ENCODE results near the gene NCSTN. TPM values are rescaled to one million over a fixed set of nuclear protein-coding genes. Genes with fewer than 3 reads are reported as not detected.

NCSTN gene
- 43.5 to 48.5 TPM (median 46.6 TPM) in 5 replicates for total RNA-seq (2022; extraction: Qiagen RNA extraction; ENCODE audit: low read depth)

DNA sequence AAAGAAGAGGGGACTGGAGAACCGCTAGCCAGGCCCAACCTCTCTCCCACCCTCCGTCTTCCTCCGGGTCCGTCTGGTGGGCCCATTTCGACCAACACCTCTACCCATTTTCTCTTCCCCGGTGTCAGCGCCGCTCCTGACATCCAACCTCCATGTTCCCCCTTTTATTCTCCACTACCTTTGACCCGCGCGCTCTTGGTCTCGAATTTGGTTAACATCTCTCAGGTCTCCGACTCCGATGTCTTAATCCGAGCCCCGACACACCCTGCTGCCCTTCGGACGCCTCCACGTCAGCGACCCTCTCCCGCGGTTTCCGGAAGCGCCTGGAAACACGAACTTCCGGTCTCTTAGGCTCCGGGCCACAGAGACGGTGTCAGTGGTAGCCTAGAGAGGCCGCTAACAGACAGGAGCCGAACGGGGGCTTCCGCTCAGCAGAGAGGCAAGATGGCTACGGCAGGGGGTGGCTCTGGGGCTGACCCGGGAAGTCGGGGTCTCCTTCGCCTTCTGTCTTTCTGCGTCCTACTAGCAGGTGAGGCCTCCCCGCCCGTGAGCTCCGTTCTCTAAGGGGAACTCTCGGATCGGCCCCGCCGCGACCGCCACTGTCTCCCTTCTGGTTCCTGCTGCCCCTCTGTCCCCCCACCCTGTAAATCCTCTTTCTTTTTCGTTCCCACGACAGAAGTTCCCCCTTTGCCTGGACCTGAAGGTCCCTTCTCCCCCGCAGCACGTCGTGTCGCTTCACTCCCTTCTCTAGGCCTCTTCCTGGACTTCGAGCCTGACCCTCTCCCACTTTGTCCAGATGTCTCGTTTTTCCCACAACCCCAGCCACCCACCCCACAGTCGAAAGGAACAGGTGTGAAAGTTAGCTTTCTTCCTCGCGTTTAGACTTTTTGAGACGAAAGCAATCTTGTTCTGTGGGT, at the start of gene NCSTN, which contains the start of gene COPA:
TSS of gene NCSTN (plus strand) at position 431 of the 917 bp plus-strand sequence. CDS start at position 445, 14 bp downstream.
TSS of gene COPA (minus strand) at position 298 of the 917 bp plus-strand sequence. CDS start at position 218, 80 bp downstream.

DNA sequence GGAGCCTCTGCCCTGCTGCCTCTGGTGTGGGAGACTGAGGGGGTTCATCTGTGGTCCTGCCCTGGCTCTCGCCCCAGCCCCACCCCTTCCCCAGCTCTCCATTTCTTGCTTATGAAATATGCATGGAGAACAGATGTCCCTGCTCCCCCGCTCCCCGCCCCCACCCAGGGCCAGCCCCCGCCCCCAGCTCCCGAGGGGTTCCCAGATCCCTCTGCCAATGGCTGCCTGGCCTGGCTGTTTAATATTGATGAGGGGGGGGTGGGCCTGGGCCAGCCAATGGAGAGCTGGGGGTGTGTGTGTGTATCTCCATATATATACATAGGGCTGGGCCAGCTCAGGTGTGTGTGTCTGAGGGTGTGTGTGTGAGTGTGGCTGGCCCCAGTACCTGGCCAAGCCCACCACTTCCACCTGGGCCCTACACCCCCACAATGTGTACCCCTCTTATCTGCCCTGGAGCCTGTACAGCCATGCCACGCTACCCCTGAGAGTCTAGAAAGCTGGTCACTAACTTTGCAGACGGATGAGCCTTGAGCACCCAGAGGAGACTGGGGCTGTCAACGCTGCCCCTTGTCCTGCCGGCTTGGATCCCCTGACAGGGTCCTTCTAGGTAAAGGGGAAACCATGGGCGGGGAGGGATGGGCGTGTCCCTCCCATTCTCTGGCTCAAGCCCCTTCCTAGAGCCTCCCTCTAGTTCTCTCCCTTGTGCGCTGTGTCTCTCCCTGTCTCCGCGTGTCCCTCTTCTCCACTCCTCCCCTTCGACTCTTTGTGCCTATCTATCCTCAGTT, 23.7 kb downstream of the NCSTN start, which contains the start of gene NHLH1:
TSS of gene NHLH1 (plus strand) at position 341 of the 785 bp plus-strand sequence. CDS start 3,661 bp downstream, outside the sequence.

DNA sequence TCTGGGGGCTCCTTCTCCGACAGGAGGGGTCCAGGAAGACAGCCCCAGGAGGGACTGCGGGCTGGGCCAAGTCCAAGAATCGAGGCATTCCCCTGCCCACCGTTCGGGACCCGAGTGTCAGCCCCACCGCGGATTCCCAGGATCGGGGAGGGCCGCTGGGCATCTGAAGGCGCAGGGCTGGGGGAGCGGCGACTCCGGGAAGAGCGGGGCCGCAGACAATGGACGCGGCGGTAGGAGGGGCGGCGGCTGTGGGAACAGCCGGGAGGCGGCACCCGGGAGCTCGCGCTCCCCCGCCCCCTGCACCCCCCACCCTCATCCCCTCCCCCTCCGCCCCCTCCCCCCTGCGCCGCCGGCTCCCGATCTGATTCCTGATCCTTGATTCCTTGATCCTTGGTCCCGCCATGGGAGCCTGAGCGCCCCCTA, 57.1 kb downstream of the NCSTN start, which contains the start of gene VANGL2:
TSS of gene VANGL2 (plus strand) at position 342 of the 423 bp plus-strand sequence. CDS start 15,274 bp downstream, outside the sequence.

Other genes starting within 250 kb of the NCSTN start
- gene IGSF8, start 244.8 kb upstream of the NCSTN start, total RNA-seq (2022; extraction: Qiagen RNA extraction; ENCODE audit: low read depth) = 6.4 to 9.9 TPM (median 8.2 TPM) in 5 replicates
- gene ATP1A2, start 227.6 kb upstream of the NCSTN start, total RNA-seq (2022; extraction: Qiagen RNA extraction; ENCODE audit: low read depth) = 0.02 to 0.06 TPM (median 0.03 TPM) in 3 of 5 replicates, not detected in the others
- gene ATP1A4, start 191.8 kb upstream of the NCSTN start, total RNA-seq (2022; extraction: Qiagen RNA extraction; ENCODE audit: low read depth) = not detected in 5 replicates
- gene CASQ1, start 152.8 kb upstream of the NCSTN start, total RNA-seq (2022; extraction: Qiagen RNA extraction; ENCODE audit: low read depth) = not detected in 5 replicates
- 190 to 235 TPM (median 206 TPM) in 5 replicates for gene PEA15, start 138.0 kb upstream of the NCSTN start, total RNA-seq (2022; extraction: Qiagen RNA extraction; ENCODE audit: low read depth)
- 41.2 to 58.7 TPM (median 53.4 TPM) in 5 replicates for gene DCAF8, start 80.8 kb upstream of the NCSTN start, total RNA-seq (2022; extraction: Qiagen RNA extraction; ENCODE audit: low read depth)
- 21.2 to 30.0 TPM (median 26.3 TPM) in 5 replicates for gene PEX19, start 58.2 kb upstream of the NCSTN start, total RNA-seq (2022; extraction: Qiagen RNA extraction; ENCODE audit: low read depth)
- gene COPA, start 133 bp upstream of the NCSTN start, total RNA-seq (2022; extraction: Qiagen RNA extraction; ENCODE audit: low read depth) = 83.1 to 98.1 TPM (median 87.3 TPM) in 5 replicates
- 0.33 to 0.71 TPM (median 0.38 TPM) in 5 replicates for gene NHLH1, start 23.7 kb downstream of the NCSTN start, total RNA-seq (2022; extraction: Qiagen RNA extraction; ENCODE audit: low read depth)
- 0.84 to 1.3 TPM (median 1.2 TPM) in 5 replicates for gene VANGL2, start 57.2 kb downstream of the NCSTN start, total RNA-seq (2022; extraction: Qiagen RNA extraction; ENCODE audit: low read depth)
- not detected in 5 replicates for gene SLAMF6, start 179.9 kb downstream of the NCSTN start, total RNA-seq (2022; extraction: Qiagen RNA extraction; ENCODE audit: low read depth)
- not detected in 5 replicates for gene CD84, start 236.1 kb downstream of the NCSTN start, total RNA-seq (2022; extraction: Qiagen RNA extraction; ENCODE audit: low read depth)

All from A549 treated with DMSO at 1 μM for 4 hours (cell line).